Heart left ventricle (tissue), 16 donors: ENCODE measurements around the gene LMOD3. TPM values are rescaled to one million over a fixed set of nuclear protein-coding genes. Genes with fewer than 3 reads are reported as not detected.

Experiments
- ATAC-seq, 4 donors: fragments of 200-7000 bp; cut with Tn5 transposase; one replicate each; pipeline ENCODE4 v1.9.1; 2020 to 2022; ENCODE audit warnings: moderate library complexity in 4 of 4, mild to moderate bottlenecking in 3 of 4, moderate number of reproducible peaks in 1 of 4
- DNase-seq, 5 donors: peaks; one replicate each; pipeline ENCODE4 v3.0.0-alpha.2; 2020
- H3K27ac ChIP-seq, 12 donors: fragments of 200-600 bp; sonication (generic) in 4 of 12; one replicate each; pipeline versions ENCODE4 v1.5.0 to v1.8.0; 2016 to 2022; ENCODE audit warnings: mild to moderate bottlenecking in 2 of 12
- H3K27me3 ChIP-seq, 9 donors: fragments of 200-600 bp; sonication (generic) in 2 of 9; one replicate each; pipeline versions ENCODE4 v1.5.1 to v1.8.0; 2016 to 2022; ENCODE audit warnings: mild to moderate bottlenecking in 3 of 9
- H3K36me3 ChIP-seq, 9 donors: fragments of 200-600 bp; sonication (generic) in 2 of 9; one replicate each; pipeline versions ENCODE4 v1.5.0 to v1.8.0; 2018 to 2022; ENCODE audit warnings: mild to moderate bottlenecking in 2 of 9
- H3K4me1 ChIP-seq, 12 donors: fragments of 200-600 bp; sonication (generic) in 4 of 12; one replicate each; pipeline versions ENCODE4 v1.5.0 to v1.8.0; 2016 to 2022; ENCODE audit warnings: mild to moderate bottlenecking in 3 of 12
- H3K4me3 ChIP-seq, 12 donors: fragments of 200-600 bp; sonication (generic) in 4 of 12; one replicate each; pipeline versions ENCODE4 v1.5.0 to v1.8.0; 2017 to 2022; ENCODE audit warnings: mild to moderate bottlenecking in 9 of 12, moderate library complexity in 4 of 12
- H3K9me3 ChIP-seq, 12 donors: fragments of 200-600 bp; sonication (generic) in 4 of 12; one replicate each; pipeline versions ENCODE4 v1.5.0 to v1.8.0; 2016 to 2022; ENCODE audit warnings: mild to moderate bottlenecking in 1 of 12
- CTCF ChIP-seq, 12 donors: fragments of 200-600 bp; sonication (generic) in 4 of 12; IDR thresholded peaks; one replicate each; pipeline versions ENCODE4 v1.5.0 to v1.8.0; 2018 to 2022; ENCODE audit warnings: antibody characterized with exemption in 12 of 12, mild to moderate bottlenecking in 5 of 12
- POLR2A ChIP-seq, 2 donors: fragments of 450-650 bp; IDR thresholded peaks; one replicate each; pipeline ENCODE4 v1.6.1; 2017; ENCODE audit warnings: antibody characterized with exemption in 2 of 2, mild to moderate bottlenecking in 2 of 2, moderate library complexity in 2 of 2
- WGBS, 4 donors: extraction: QIAGEN DNeasy Blood & Tissue Kit in 2 of 4; methylation state at CpG; one replicate each; pipeline versions ENCODE4 v1.1.5 to v1.1.7; 2013 to 2018; 5-methylcytosine and 5-hydroxymethylcytosine counted together
- intact Hi-C, 10 donors: fragments of 100-400 bp; cut with DNase I; formaldehyde crosslinking; loops; one replicate each; pipeline versions ENCODE4 v1.11.1 to v1.14.2; 2022
- polyA plus RNA-seq, 2 donors: library from polyadenylated mRNA; stranded (reverse); fragments of 200-250 nt; gene quantifications; one replicate each; pipeline ENCODE4 v1.2.3, GENCODE V29; 2013
- total RNA-seq, 9 donors: library from RNA; depleted of rRNA in 2 of 9; stranded (reverse); fragments of >200 nt in 2 of 9; fragmentation: NEBNext Ultra II Directional in 3 of 9; extraction: Animal tissue kit (Norgen Biotek cat#: 25700) in 3 of 9; gene quantifications; one replicate each; pipeline versions ENCODE4 v1.1.0 to v1.2.4, GENCODE V29; 2016 to 2023
- donor health status: ischemic (EF 13 %, LVEDD 7.1; RV severe dilation, severe dysfunction).
- donor health status: healthy with polysubstance abuse.
- donor health status: DM: no; HTN: yes; CAD: no.
- donor health status: DM: no; HTN: no; CAD: no.
- donor health status: ischemic (EF 25% LVEDD 6.9; RV normal size, moderate dysfunction).
- donor health status: ischemic (EF 25% LVEDD 5.7; RV mildly dilated, moderate dysfunction).
- donor health status: healthy.
- donor health status: DM: yes; HTN: yes; CAD: no.
- donor health status: ischemic (EF 35%, LVEDD 5.7; RV mildly dilated, moderate dysfunction).
- donor health status: nonischemic (EF 11% LVEDD 7.7; RV severe dilation, severe dysfunction).
- donor health status: DM: yes; HTN: yes; CAD: no.
- donor health status: PGD.
- donor health status: ischemic (EF 29% LVEDD 5.4; RV normal size, mild dysfunction).
- donor health status: nonischemic (EF 23%, LVEDD 6.1; RV moderate dilation, normal function).

LMOD3 gene
- total and polyA plus RNA-seq, 11 donors = 38.6 to 233 (median 128) TPM

GRCh38 chr3:69094467-69095205 is 27.8 kb downstream of the LMOD3 start:
- peak overlapping the region in 2 of 12 donors; percentile 10 to 16 for H3K4me3 ChIP-seq
- peaks cover 4 to 100% (median 83%) of the 10 kb centered on the region in 12 donors for H3K4me1 ChIP-seq
- WGBS, 4 donors = 52 to 57% (median 55%) methylated on average over 8 of the region's 8 CpGs
- H3K36me3 ChIP-seq = peaks cover 0 to 56% (median 9%) of the 10 kb centered on the region in 9 donors
- ATAC-seq (peak in 2 of 4 donors; percentile 18 to 30), DNase-seq (no peak)
- intact Hi-C loops = no loop called here
- H3K27ac ChIP-seq = peak overlapping the region in 11 of 12 donors; percentile 6 to 99 (median 54)
- no peaks in the 10 kb centered on the region for H3K9me3 ChIP-seq
- no peaks in the 10 kb centered on the region for H3K27me3 ChIP-seq
- TF ChIP-seq CTCF (IDR thresholded peaks at IDR 0.05) (no peak), POLR2A (IDR thresholded peaks at IDR 0.05) (no peak)

- Histone ChIP-seq H3K27ac (peak overlapping the region in 11 of 12 donors; percentile 3 to 99 (median 50)), H3K4me1 (peaks cover 9 to 100% (median 95%) of the 10 kb centered on the region in 12 donors), H3K27me3 (no peaks in the 10 kb centered on the region), H3K36me3 (peaks cover 0 to 65% (median 9%) of the 10 kb centered on the region in 9 donors), H3K9me3 (no peaks in the 10 kb centered on the region), H3K4me3 (peak overlapping the region in 1 of 12 donors; percentile 21)
- DNase-seq (no peak), ATAC-seq (peak in 2 of 4 donors; percentile 14 to 25)
- intact Hi-C loops = no loop called here
- 15 to 26% (median 20%) methylated on average over 4 of the region's 4 CpGs for WGBS, 4 donors
- TF ChIP-seq POLR2A (IDR thresholded peaks at IDR 0.05) = no peak
- no peak for TF ChIP-seq CTCF (IDR thresholded peaks at IDR 0.05)
Observed at GRCh38 chr3:69092030-69092516, 30.3 kb downstream of the LMOD3 start.

GRCh38 chr3:69091389-69092029 is 30.9 kb downstream of the LMOD3 start:
- Histone ChIP-seq H3K36me3 (peaks cover 0 to 59% (median 9%) of the 10 kb centered on the region in 9 donors), H3K4me3 (no peak overlapping the region), H3K9me3 (no peaks in the 10 kb centered on the region), H3K27ac (peak overlapping the region in 11 of 12 donors; percentile 3 to 99 (median 50)), H3K27me3 (no peaks in the 10 kb centered on the region), H3K4me1 (peaks cover 13 to 100% (median 96%) of the 10 kb centered on the region in 12 donors)
- ATAC-seq = no peak
- TF ChIP-seq CTCF (IDR thresholded peaks at IDR 0.05) (no peak), POLR2A (IDR thresholded peaks at IDR 0.05) (no peak)
- WGBS, 4 donors = 47 to 68% (median 58%) methylated on average over 5 of the region's 5 CpGs
- no peak for DNase-seq
- intact Hi-C loops = no loop called here

- WGBS, 4 donors = 52 to 66% (median 61%) methylated on average over 3 of the region's 3 CpGs
- no peaks in the 10 kb centered on the region for H3K9me3 ChIP-seq
- TF ChIP-seq CTCF (IDR thresholded peaks at IDR 0.05) (no peak), POLR2A (IDR thresholded peaks at IDR 0.05) (no peak)
- H3K36me3 ChIP-seq = peaks cover 0 to 46% (median 9%) of the 10 kb centered on the region in 9 donors
- peak overlapping the region in 1 of 12 donors; percentile 8 for H3K4me3 ChIP-seq
- DNase-seq = no peak
- H3K4me1 ChIP-seq = peaks cover 13 to 94% (median 86%) of the 10 kb centered on the region in 12 donors
- H3K27ac ChIP-seq = peak overlapping the region in 5 of 12 donors; percentile 18 to 99 (median 95)
- no peak for ATAC-seq
- intact Hi-C loops = no loop called here
- H3K27me3 ChIP-seq = no peaks in the 10 kb centered on the region
Observed at GRCh38 chr3:69090021-69090420, 32.4 kb downstream of the LMOD3 start.
